NCI-H146 (cell line): Measurements from ENCODE around the gene ANKRD34C.
"Not testable (repeated sequence)": the region's sequence is repeated elsewhere in the genome, so short reads cannot be mapped to it uniquely, and the experiment has no call there.

ENCODE experiments used
- DNase-seq: peaks from one replicate; lab custom pipeline; 2025; lab: John Stamatoyannopoulos, UW

The ANKRD34C gene

GRCh38 chr15:79310985-79311900, 28.7 kb downstream of the ANKRD34C start, which contains the start of gene TMED3:
TSS of gene TMED3 (plus strand) at chr15:79311112. CDS start at chr15:79311250, 138 bp downstream.
- DNase-seq, result peak; percentile 83

GRCh38 chr15:79311901-79312553, 29.5 kb downstream of the ANKRD34C start:
- no peak for DNase-seq

- DNase-seq, result no peak
These were observed 31.7 kb downstream of the ANKRD34C start for GRCh38 chr15:79314186-79314585.

- DNase-seq, result no peak
These were observed 32.3 kb downstream of the ANKRD34C start for GRCh38 chr15:79314811-79315210.

GRCh38 chr15:79315623-79316328, 33.3 kb downstream of the ANKRD34C start:
- DNase-seq, result no peak

- DNase-seq, result no peak
These were observed 34.3 kb downstream of the ANKRD34C start for GRCh38 chr15:79316864-79317263.

- not testable (repeated sequence) for DNase-seq
These were observed 37.5 kb downstream of the ANKRD34C start for GRCh38 chr15:79319973-79320372.

GRCh38 chr15:79321876-79322275, 39.4 kb downstream of the ANKRD34C start:
- no peak for DNase-seq

- no peak for DNase-seq
These were observed 39.8 kb downstream of the ANKRD34C start for GRCh38 chr15:79322306-79322705.

- DNase-seq, result no peak
These were observed 40.4 kb downstream of the ANKRD34C start for GRCh38 chr15:79322945-79323344.

- no peak for DNase-seq
These were observed 46.7 kb downstream of the ANKRD34C start for GRCh38 chr15:79329171-79329611.
